Middle frontal gyrus (tissue), 1 donor: ENCODE data around the gene SLC52A1.
A peak's percentile ranks its signal among the peaks of the same experiment; 100 is the strongest.
"Not testable (repeated sequence)": the region's sequence is repeated elsewhere in the genome, so short reads cannot be mapped to it uniquely, and the experiment has no call there.

Experiments used
- DNase-seq: peaks from one replicate; pipeline ENCODE4 v3.0.0-alpha.2; 2015; ENCODE audit warnings: low spot score; ENCODE audit errors: extremely low spot score

Gene SLC52A1

GRCh38 chr17:5035315-5035714, at the start of gene SLC52A1:
SLC52A1 (minus strand) TSS chr17:5035426; CDS start chr17:5034606, 820 bp downstream.
- DNase-seq = no peak

DNA sequence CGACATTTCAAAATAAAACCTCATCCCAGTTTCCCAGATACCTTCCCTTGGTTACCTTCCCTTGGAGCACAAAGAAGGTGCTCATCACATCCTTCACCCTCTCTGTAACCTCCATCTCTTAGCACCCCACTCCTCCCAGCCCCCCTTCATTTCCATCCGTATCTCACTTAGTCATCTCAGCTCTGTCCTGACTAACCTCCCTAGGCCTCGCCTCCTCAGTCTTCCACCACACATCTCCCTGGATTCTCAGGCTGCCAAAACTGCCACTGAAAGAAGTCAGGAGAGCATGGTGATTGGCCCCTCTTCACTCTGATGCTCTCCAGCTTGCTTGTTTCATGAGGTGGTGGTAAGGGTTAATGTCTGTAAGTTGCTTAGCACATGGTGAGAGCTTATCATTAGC, 45.4 kb upstream of the SLC52A1 start:
- DNase-seq = no peak

GRCh38 chr17:5078106-5079028, 43.1 kb upstream of the SLC52A1 start, which contains the start of gene ZFP3:
ZFP3 (plus strand) TSS chr17:5078467; CDS start chr17:5091505, 13,038 bp downstream.
- DNase-seq = peak; percentile 68

GRCh38 chr17:5077781-5078105, 42.5 kb upstream of the SLC52A1 start:
- no peak for DNase-seq

DNA sequence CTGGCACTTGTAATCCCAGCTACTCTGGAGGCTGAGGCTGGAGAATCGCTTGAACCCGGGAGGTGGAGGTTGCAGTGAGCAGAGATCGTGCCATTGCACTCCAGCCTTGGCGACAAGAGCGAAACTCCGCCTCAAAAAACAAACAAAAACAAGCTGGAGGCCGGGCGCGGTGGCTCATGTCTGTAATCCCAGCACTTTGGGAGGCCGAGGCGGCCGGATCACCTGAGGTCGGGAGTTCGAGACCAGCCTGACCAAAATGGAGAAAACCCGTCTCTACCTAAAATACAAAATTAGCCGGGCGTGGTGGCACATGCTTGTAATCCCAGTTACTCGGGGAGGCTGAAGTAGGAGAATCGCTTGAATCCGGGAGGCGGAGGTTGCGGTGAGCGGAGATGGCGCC, 42.0 kb upstream of the SLC52A1 start:
- DNase-seq = not testable (repeated sequence)

DNA sequence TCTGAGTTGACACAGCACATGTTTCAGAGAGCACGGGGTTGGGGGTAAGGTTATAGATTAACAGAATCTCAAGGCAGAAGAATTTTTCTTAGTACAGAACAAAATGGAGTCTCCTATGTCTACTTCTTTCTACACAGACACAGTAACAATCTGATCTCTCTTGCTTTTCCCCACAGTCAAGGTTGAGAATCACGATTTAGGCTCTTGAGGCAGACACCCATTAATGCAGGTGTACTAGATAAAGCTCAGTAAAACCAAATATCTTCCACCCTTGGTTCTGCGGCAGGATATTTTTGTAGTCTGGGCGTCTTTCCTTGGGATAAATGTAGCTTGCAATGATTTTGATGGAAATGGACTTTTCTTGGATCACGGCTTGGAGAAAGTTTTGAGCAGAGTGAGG, 40.2 kb upstream of the SLC52A1 start:
- not testable (repeated sequence) for DNase-seq

DNA sequence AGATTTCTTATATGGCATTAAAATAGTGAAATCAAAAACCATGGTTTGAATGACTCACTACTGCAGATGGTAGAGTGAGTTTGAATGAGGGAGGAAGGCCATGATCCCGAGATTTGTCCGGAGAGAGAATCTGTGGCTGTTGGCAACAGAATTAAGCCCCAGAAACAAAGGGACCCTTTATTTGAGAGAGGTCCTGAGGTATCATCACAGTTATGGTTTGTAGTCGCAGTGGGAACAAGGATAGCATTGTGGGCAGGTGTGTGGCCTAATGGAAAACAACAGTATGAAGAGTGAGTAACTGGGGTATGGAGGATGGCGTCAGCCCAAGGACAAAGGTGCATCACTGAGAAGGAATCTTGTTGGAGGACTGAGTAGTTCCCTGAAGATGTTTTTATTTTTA, 34.5 kb upstream of the SLC52A1 start:
- DNase-seq = no peak

GRCh38 chr17:5068236-5068635, 33.0 kb upstream of the SLC52A1 start:
- DNase-seq = no peak

- no peak for DNase-seq
Measured at GRCh38 chr17:5065227-5065744, 30.1 kb upstream of the SLC52A1 start.

- no peak for DNase-seq
Measured at GRCh38 chr17:5055543-5055942, 20.3 kb upstream of the SLC52A1 start.

DNA sequence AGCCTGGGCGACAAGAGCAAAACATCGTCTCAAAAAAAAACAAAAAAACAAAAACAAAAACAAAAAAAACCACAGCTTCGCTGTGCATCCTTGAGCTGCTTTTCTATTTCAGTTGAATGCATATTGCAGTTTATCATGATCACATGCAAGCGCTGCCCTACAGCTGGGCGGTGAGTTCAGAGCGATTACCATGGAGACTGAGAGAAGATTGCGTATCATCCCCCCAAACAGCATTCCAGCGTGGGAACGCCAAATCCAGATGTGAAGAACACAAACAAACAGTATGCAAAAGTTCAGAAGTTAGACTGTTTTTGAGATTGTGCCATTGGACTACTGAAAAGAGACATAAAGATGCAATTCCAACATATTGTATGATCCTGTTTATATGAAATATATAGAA, 15.1 kb upstream of the SLC52A1 start:
- no peak for DNase-seq

GRCh38 chr17:5049314-5049841, 14.2 kb upstream of the SLC52A1 start:
- no peak for DNase-seq

DNA sequence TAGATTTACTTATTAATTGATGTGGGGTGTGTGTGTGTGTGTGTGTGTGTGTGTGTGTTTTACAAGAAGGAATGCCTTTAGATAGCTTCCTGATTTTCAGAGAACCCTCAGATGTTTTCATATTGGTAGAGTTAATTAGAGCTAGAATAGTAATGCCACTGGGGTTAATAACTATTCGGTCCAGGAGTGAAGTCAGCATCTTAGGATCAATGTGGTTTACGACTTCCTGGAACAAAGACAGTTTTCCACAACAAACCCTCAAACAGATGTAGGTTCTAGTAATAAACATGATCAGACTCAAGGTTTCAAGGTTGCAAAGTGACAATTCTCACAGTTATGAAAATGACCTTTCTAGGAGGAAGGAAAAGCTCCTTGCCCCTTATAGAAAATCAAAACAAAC, 12.2 kb upstream of the SLC52A1 start:
- no peak for DNase-seq

DNA sequence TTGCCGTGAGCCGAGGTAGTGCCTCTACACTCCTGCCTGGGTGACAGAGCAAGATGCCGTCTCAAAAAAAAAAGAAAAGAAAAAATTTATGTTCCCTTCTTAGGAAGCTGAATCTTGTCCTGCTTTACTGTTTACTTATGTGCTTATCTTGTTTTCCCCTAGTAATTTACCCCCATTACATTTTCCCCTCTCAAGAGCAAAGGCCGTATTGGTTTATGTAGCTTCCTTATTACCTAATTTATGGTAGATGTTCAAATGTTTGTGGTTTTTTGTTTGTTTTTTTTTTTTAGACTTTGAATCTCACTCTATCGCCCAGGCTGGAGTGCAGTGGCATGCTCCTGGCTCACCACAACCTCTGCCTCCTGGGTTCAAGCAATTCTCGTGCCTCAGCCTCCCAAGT, 10.3 kb upstream of the SLC52A1 start:
- DNase-seq = no peak

DNA sequence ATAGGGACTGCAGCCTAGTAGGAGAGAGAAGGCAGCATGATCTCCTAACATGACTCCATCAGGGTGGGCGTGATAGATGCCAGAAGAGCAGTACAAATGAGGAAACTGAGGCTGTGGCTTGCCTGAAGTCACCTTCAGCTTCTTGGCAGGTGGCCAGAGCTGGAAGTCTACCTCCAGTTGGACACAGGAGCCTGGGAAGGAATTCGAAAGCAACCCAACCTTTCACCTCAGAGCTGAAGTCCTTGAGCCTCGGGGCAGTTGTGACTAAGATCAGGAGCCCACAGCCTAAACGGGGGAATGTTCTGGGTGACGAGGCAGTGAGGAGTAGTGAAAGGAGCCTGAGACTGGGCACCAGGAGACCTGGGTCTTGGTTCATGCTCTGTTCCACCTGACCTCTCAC, 9.4 kb upstream of the SLC52A1 start:
- DNase-seq = no peak

- no peak for DNase-seq
Measured at GRCh38 chr17:5043524-5043923, 8.3 kb upstream of the SLC52A1 start.

DNA sequence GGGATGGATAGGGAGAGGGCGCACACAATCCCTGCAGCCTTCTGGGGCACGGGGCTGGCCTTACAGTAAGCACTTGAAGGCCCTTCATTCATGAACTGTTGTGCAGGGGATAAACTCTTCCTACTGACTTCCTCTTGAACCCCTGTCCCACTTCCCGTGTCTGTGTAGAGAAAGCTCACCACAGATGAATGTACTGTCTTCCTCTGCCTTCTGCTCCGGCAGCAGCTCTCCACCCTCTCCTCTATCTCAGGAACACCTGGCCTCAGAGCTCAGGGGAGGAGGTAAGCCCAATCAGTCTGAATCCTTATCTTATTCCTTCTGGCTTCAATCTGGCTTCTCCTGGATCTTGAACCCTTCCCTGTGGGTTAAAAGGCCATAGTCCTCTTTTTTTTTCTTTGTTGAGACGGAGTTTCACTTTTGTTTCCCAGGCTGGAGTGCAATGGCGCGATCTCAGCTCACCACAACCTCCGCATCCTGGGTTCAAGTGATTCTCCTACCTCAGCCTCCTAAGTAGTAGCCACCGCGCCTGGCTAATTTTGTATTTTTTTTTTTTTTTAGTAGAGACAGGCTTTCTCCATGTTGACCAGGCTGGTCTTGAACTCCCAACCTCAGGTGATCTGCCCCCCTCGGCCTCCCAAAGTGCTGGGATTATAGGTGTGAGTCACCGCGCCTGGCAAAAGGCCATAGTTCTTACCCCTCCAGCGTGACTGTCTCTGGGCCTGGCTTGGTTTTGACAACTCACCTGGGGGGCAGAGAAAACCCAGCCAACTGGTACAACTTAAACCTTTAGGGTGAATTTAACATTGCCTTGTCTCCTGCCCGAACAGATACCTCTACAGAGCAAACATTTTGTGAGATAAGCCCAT, 7.2 kb upstream of the SLC52A1 start:
- no peak for DNase-seq

GRCh38 chr17:5034651-5035050, 575 bp downstream of the SLC52A1 start:
- no peak for DNase-seq

DNA sequence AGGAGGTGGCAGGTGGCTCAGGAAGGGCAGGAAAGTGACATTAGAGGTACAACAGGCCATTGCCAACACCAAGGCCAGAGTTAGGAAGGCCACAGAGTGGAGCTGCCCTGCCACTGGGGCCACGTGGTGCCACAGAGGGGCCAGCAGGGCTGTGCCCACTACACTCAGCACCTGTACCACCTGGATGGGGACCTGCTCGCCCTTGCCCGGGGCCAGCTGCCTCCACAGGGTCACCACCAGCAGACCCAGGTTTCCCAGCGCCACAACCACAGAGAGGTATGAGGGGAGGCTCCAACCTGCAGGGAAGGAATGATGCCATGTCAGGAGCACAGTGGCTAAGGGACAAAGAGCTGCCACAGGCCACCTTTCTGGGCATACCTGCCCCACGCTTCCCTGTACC, 1.2 kb downstream of the SLC52A1 start:
- DNase-seq = no peak

DNA sequence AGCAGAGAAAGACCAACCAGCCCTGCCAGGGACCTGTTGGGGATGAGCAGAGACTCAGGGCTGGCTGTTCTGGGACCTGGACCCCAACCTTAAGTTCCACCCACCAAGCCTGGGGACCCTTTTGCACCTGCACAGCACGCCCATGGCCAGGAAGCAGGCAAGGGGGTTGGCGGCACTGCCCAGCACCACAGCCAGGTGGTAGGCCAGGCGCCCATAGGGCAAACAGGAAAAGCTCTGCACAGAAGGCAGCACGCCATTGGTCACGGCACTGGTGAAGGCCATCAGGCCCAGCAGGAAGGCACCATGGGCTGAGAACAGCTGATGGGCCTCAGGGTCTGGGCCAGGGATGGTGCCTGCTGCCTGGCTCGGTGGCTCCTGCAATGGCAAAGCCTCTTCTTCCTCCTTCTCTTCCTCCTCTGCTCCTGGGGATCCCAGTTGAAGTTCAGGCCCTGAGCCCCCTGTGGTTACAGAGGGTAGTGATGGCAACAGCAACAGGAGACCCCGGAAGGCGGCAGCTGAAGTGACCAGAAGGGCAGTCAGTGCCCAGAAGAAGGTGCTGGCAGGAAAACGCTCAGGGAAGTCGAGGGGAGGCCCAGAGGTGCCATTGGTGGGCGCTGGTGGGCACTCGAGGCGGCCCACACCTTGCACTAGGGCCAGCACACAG, 1.7 kb downstream of the SLC52A1 start:
- DNase-seq = no peak

GRCh38 chr17:5032865-5033264, 2.4 kb downstream of the SLC52A1 start:
- DNase-seq = no peak
